SK-N-SH (cell line): Measurements from ENCODE around the gene PLSCR2. TPM values are rescaled to one million over a fixed set of nuclear protein-coding genes. Genes with fewer than 3 reads are reported as not detected.
"Not testable (repeated sequence)": the region's sequence is repeated elsewhere in the genome, so short reads cannot be mapped to it uniquely, and the experiment has no call there.

Experiments used
- CTCF ChIA-PET: fragments of 300-600, 350-600 bp; formaldehyde crosslinking; extraction: SDS; loops from one replicate; lab custom pipeline; 2021; lab: Yijun Ruan, JAX
- POLR2A ChIA-PET: fragments of 350-600 bp; sonication (Branson Sonifier 250); formaldehyde crosslinking; extraction: SDS; loops from one replicate; lab custom pipeline; 2020; ENCODE audit warnings: antibody characterized with exemption, inconsistent platforms; lab: Yijun Ruan, JAX
- DNase-seq: peaks from one replicate; pipeline ENCODE4 v3.0.0; 2012
- H2AFZ ChIP-seq: fragments of 200-600 bp; sonication (generic); 2 replicates; pipeline ENCODE4 v1.8.1; 2016; ENCODE audit warnings: antibody characterized with exemption, mild to moderate bottlenecking, low read depth
- H3F3A ChIP-seq: fragments of 200-600 bp; sonication (generic); replicated peaks from 2 replicates; pipeline ENCODE3; 2016; ENCODE audit warnings: antibody characterized with exemption, mild to moderate bottlenecking; ENCODE audit not compliant: insufficient read depth
- H3K27ac ChIP-seq, 2 experiments: fragments of 200-500 bp in 1 of 2; fragments of 200-600 bp in 1 of 2; sonication (Bioruptor generic) in 1 of 2; sonication (generic), shearing (Covaris generic) in 1 of 2; 2 replicates each; pipeline versions ENCODE4 v1.5.1 to v1.6.1; 2014 to 2016; ENCODE audit warnings: low read depth in 2 of 2, inconsistent platforms in 1 of 2, low read length in 1 of 2, mild to moderate bottlenecking in 1 of 2, mixed read lengths in 1 of 2
- H3K27me3 ChIP-seq: fragments of 200-600 bp; sonication (generic), shearing (Covaris generic); 2 replicates; pipeline ENCODE4 v1.6.1; 2016; ENCODE audit warnings: mixed run types; ENCODE audit not compliant: insufficient read depth
- H3K36me3 ChIP-seq, 2 experiments: fragments of 200-500 bp in 1 of 2; fragments of 200-600 bp in 1 of 2; sonication (Bioruptor generic) in 1 of 2; sonication (generic) in 1 of 2; replicated peaks in 1 of 2; 2 replicates each; pipeline versions ENCODE3 to v1.5.1; 2014 to 2016; ENCODE audit warnings: low read length in 1 of 2, mild to moderate bottlenecking in 1 of 2; ENCODE audit not compliant: insufficient read depth in 2 of 2, control insufficient read depth in 1 of 2
- H3K4me1 ChIP-seq, 2 experiments: fragments of 200-500 bp in 1 of 2; fragments of 200-600 bp in 1 of 2; sonication (Bioruptor generic) in 1 of 2; sonication (generic), shearing (Covaris generic) in 1 of 2; 2 replicates each; pipeline versions ENCODE4 v1.5.1 to v1.6.1; 2014 to 2016; ENCODE audit warnings: low read depth in 1 of 2, low read length in 1 of 2, mixed run types in 1 of 2; ENCODE audit not compliant: insufficient read depth in 2 of 2, control insufficient read depth in 1 of 2
- H3K4me2 ChIP-seq: fragments of 200-600 bp; sonication (generic), shearing (Covaris generic); 2 replicates; pipeline ENCODE4 v1.6.1; 2017; ENCODE audit warnings: mixed run types
- H3K4me3 ChIP-seq, 2 experiments: fragments of 200-500 bp in 1 of 2; fragments of 200-600 bp in 1 of 2; sonication (Bioruptor generic) in 1 of 2; sonication (generic), shearing (Covaris generic) in 1 of 2; 2 replicates each; pipeline versions ENCODE4 v1.5.1 to v1.8.1; 2014 to 2016; ENCODE audit warnings: low read depth in 2 of 2, inconsistent platforms in 1 of 2, low read length in 1 of 2, mild to moderate bottlenecking in 1 of 2, mixed read lengths in 1 of 2, moderate library complexity in 1 of 2
- H3K79me2 ChIP-seq: fragments of 200-600 bp; sonication (generic); 2 replicates; pipeline ENCODE4 v1.8.1; 2017; ENCODE audit warnings: mild to moderate bottlenecking; ENCODE audit not compliant: insufficient read depth
- H3K9ac ChIP-seq: fragments of 200-600 bp; sonication (generic); 2 replicates; pipeline ENCODE4 v1.6.1; 2017; ENCODE audit warnings: mixed run types
- H3K9me2 ChIP-seq: fragments of 200-600 bp; sonication (generic); 2 replicates; pipeline ENCODE4 v1.6.1; 2017; ENCODE audit warnings: mixed run types
- H3K9me3 ChIP-seq: fragments of 200-600 bp; sonication (generic); 2 replicates; pipeline ENCODE4 v1.6.1; 2017; ENCODE audit warnings: mixed run types, mild to moderate bottlenecking, moderate library complexity
- H4K20me1 ChIP-seq: fragments of 200-600 bp; sonication (generic); 2 replicates; pipeline ENCODE4 v1.6.1; 2017; ENCODE audit warnings: mild to moderate bottlenecking, mixed run types; ENCODE audit not compliant: insufficient read depth
- ELF1 ChIP-seq: IDR thresholded peaks from 2 replicates; pipeline ENCODE4 v1.4.0; 2012
- FOSL2 ChIP-seq: IDR thresholded peaks from 2 replicates; pipeline ENCODE4 v1.4.0; 2012; ENCODE audit warnings: low read depth, mild to moderate bottlenecking, moderate library complexity, borderline replicate concordance
- GABPA ChIP-seq: IDR thresholded peaks from 2 replicates; pipeline ENCODE4 v1.4.0; 2012; ENCODE audit warnings: low read depth, mild to moderate bottlenecking
- IRF3 ChIP-seq: fragments of 150-350 bp; IDR thresholded peaks from 2 replicates; pipeline ENCODE4 v1.6.1; 2016; ENCODE audit warnings: mild to moderate bottlenecking, low read depth, low read length
- MEF2A ChIP-seq: IDR thresholded peaks from 2 replicates; pipeline ENCODE4 v1.4.0; 2012; ENCODE audit warnings: low read depth, borderline replicate concordance
- PBX3 ChIP-seq: IDR thresholded peaks from 2 replicates; pipeline ENCODE4; 2012
- POLR2AphosphoS5 ChIP-seq: IDR thresholded peaks from 2 replicates; pipeline ENCODE4 v1.6.1; 2012; ENCODE audit warnings: low read depth, low read length
- RAD21 ChIP-seq: IDR thresholded peaks from 2 replicates; pipeline ENCODE4 v1.6.1; 2012; ENCODE audit warnings: mild to moderate bottlenecking, low read length
- REST ChIP-seq: IDR thresholded peaks from 2 replicates; pipeline ENCODE4 v1.6.1; 2012; ENCODE audit warnings: mild to moderate bottlenecking, low read depth, low read length, moderate library complexity
- SMC3 ChIP-seq: IDR thresholded peaks from 2 replicates; pipeline ENCODE4 v1.6.1; 2012; ENCODE audit warnings: low read depth, low read length, improper control_type of control experiment
- YY1 ChIP-seq: IDR thresholded peaks from 2 replicates; pipeline ENCODE4 v1.4.0; 2012; ENCODE audit warnings: low read depth, mild to moderate bottlenecking
- ZBTB33 ChIP-seq: IDR thresholded peaks from 2 replicates; pipeline ENCODE4 v1.4.0; 2012; ENCODE audit warnings: low read depth, borderline replicate concordance
- WGBS: methylation state at CpG from one replicate; pipeline ENCODE4 v1.1.6; 2017; ENCODE audit warnings: low lambda C conversion rate; 5-methylcytosine and 5-hydroxymethylcytosine counted together
- polyA plus RNA-seq, 3 experiments: library from polyadenylated mRNA; depleted of rRNA; stranded (reverse); fragments of >200 nt; gene quantifications; 2 replicates each; pipeline ENCODE4 v1.2.3, GENCODE V29; 2012

The PLSCR2 gene
- polyA plus RNA-seq, 1 of the 3 experiments (the other 2 are of a cell fraction): not detected

- CTCF ChIA-PET: no interaction called here
- no peaks in the 10 kb centered on the region for H3K36me3 ChIP-seq
- no peaks in the 10 kb centered on the region for H3K79me2 ChIP-seq
- H3K9me2 ChIP-seq: no peaks in the 10 kb centered on the region
- no peak for DNase-seq
- no peak overlapping the region for H3K27ac ChIP-seq
- no peak overlapping the region for H3K9ac ChIP-seq
- POLR2A ChIA-PET: no interaction called here
- H3K4me2 ChIP-seq: no peak overlapping the region
- H3F3A ChIP-seq: no peaks in the 10 kb centered on the region
- H4K20me1 ChIP-seq: no peaks in the 10 kb centered on the region
- H3K4me1 ChIP-seq: no peaks in the 10 kb centered on the region
- H3K27me3 ChIP-seq: no peaks in the 10 kb centered on the region
- no peaks in the 10 kb centered on the region for H3K9me3 ChIP-seq
- H3K4me3 ChIP-seq: no peak overlapping the region
- TF ChIP-seq YY1 (no peak), REST (no peak), PBX3 (no peak), GABPA (no peak), ZBTB33 (no peak), POLR2AphosphoS5 (no peak), RAD21 (no peak), ELF1 (no peak), FOSL2 (no peak)
- H2AFZ ChIP-seq: no peak overlapping the region
- WGBS: 5% methylated on average over 2 of the region's 2 CpGs
These were observed 53.0 kb downstream of the PLSCR2 start for GRCh38 chr3:146416366-146416765.

GRCh38 chr3:146414010-146414409, 55.4 kb downstream of the PLSCR2 start:
- Histone ChIP-seq H3K9me2 (no peaks in the 10 kb centered on the region), H4K20me1 (no peaks in the 10 kb centered on the region), H3K27me3 (peaks cover 8% of the 10 kb centered on the region; the same call in 1 of the 2 replicates), H2AFZ (no peak overlapping the region), H3K36me3 (no peaks in the 10 kb centered on the region)
- TF ChIP-seq MEF2A: no peak
- TF ChIP-seq PBX3: no peak
- TF ChIP-seq SMC3: no peak
- TF ChIP-seq IRF3: no peak
- TF ChIP-seq, all 33 proteins: peak for 0
- no peak overlapping the region for H3K9ac ChIP-seq
- no peaks in the 10 kb centered on the region for H3F3A ChIP-seq
- H3K27ac ChIP-seq: no peak overlapping the region
- H3K4me2 ChIP-seq: no peak overlapping the region
- POLR2A ChIA-PET: no interaction called here
- no peak for DNase-seq
- no peaks in the 10 kb centered on the region for H3K4me1 ChIP-seq
- H3K4me3 ChIP-seq: no peak overlapping the region
- CTCF ChIA-PET: interaction anchor here (0.6 kb wide), 1 partner anchor 519 kb away, joined by 3 read pairs; no protein-coding TSS in a partner anchor
- WGBS: 0% methylated on average over 1 of the region's 1 CpG
- no peaks in the 10 kb centered on the region for H3K9me3 ChIP-seq
- no peaks in the 10 kb centered on the region for H3K79me2 ChIP-seq

GRCh38 chr3:146412711-146413110, 56.6 kb downstream of the PLSCR2 start:
- H3K4me1 ChIP-seq, H3K36me3 ChIP-seq, H3K27ac ChIP-seq, H3K9me3 ChIP-seq, H3F3A ChIP-seq, CTCF ChIA-PET, H3K9ac ChIP-seq, H2AFZ ChIP-seq, DNase-seq, POLR2A ChIA-PET, H4K20me1 ChIP-seq, H3K9me2 ChIP-seq, H3K4me2 ChIP-seq, H3K79me2 ChIP-seq, H3K4me3 ChIP-seq: not testable (repeated sequence)
- H3K27me3 ChIP-seq: peaks cover 21% of the 10 kb centered on the region; the same call in 1 of the 2 replicates
- WGBS: 15% methylated on average over 5 of the region's 5 CpGs
